Right hindlimb (tissue), 1 donor: ENCODE results near the gene LRFN2.

ENCODE experiments used
- DNase-seq: peaks from one replicate; pipeline ENCODE4 v3.0.0-alpha.2; 2018

Gene LRFN2

GRCh38 chr6:40542175-40542764 is 44.9 kb downstream of the LRFN2 start:
- no peak for DNase-seq

- no peak for DNase-seq
Observed at GRCh38 chr6:40541556-40542174, 45.5 kb downstream of the LRFN2 start.

- no peak for DNase-seq
Observed at GRCh38 chr6:40540790-40541189, 46.4 kb downstream of the LRFN2 start.

- no peak for DNase-seq
Observed at GRCh38 chr6:40539853-40540252, 47.3 kb downstream of the LRFN2 start.

GRCh38 chr6:40538556-40538955 is 48.6 kb downstream of the LRFN2 start:
- no peak for DNase-seq

- DNase-seq, result no peak
Observed at GRCh38 chr6:40537446-40537845, 49.7 kb downstream of the LRFN2 start.

- no peak for DNase-seq
Observed at GRCh38 chr6:40536442-40536841, 50.7 kb downstream of the LRFN2 start.

- no peak for DNase-seq
Observed at GRCh38 chr6:40535819-40536380, 51.3 kb downstream of the LRFN2 start.

GRCh38 chr6:40535110-40535818 is 51.9 kb downstream of the LRFN2 start:
- no peak for DNase-seq

GRCh38 chr6:40532349-40533000 is 54.7 kb downstream of the LRFN2 start:
- DNase-seq, result no peak

- no peak for DNase-seq
Observed at GRCh38 chr6:40529919-40530318, 57.2 kb downstream of the LRFN2 start.

- no peak for DNase-seq
Observed at GRCh38 chr6:40529040-40529439, 58.1 kb downstream of the LRFN2 start.

GRCh38 chr6:40528051-40528450 is 59.1 kb downstream of the LRFN2 start:
- DNase-seq, result no peak

GRCh38 chr6:40526036-40526435 is 61.1 kb downstream of the LRFN2 start:
- DNase-seq, result no peak

- DNase-seq, result no peak
Observed at GRCh38 chr6:40524797-40525585, 62.2 kb downstream of the LRFN2 start.

- DNase-seq, result no peak
Observed at GRCh38 chr6:40523505-40524172, 63.5 kb downstream of the LRFN2 start.

GRCh38 chr6:40521496-40521895 is 65.7 kb downstream of the LRFN2 start:
- DNase-seq, result no peak

GRCh38 chr6:40520678-40521077 is 66.5 kb downstream of the LRFN2 start:
- DNase-seq, result no peak

- DNase-seq, result no peak
Observed at GRCh38 chr6:40520084-40520483, 67.1 kb downstream of the LRFN2 start.

- no peak for DNase-seq
Observed at GRCh38 chr6:40517654-40518053, 69.5 kb downstream of the LRFN2 start.

GRCh38 chr6:40516429-40516828 is 70.7 kb downstream of the LRFN2 start:
- no peak for DNase-seq

GRCh38 chr6:40512340-40512739 is 74.8 kb downstream of the LRFN2 start:
- DNase-seq, result no peak
